Tibial nerve (tissue), 4 donors: Measurements from ENCODE around the gene THUMPD1.

ENCODE experiments used
- CTCF ChIP-seq, 5 experiments: fragments of 200-600 bp in 3 of 5; fragments of 450-650 bp in 2 of 5; sonication (generic) in 3 of 5; IDR thresholded peaks; one replicate each; pipeline ENCODE4 v1.5.1; 2016 to 2019; ENCODE audit warnings: antibody characterized with exemption in 5 of 5, mild to moderate bottlenecking in 3 of 5, moderate library complexity in 2 of 5
- EP300 ChIP-seq, 2 donors: sonication (generic); formaldehyde crosslinking; IDR thresholded peaks; one replicate each; pipeline ENCODE4 v1.6.1; 2017; ENCODE audit warnings: antibody characterized with exemption in 2 of 2, mild to moderate bottlenecking in 1 of 2
- POLR2A ChIP-seq, 2 donors: fragments of 450-650 bp; IDR thresholded peaks; one replicate each; pipeline ENCODE4 v1.6.1; 2017; ENCODE audit warnings: antibody characterized with exemption in 2 of 2, mild to moderate bottlenecking in 2 of 2, moderate library complexity in 2 of 2

- no peak for TF ChIP-seq POLR2A (IDR thresholded peaks at IDR 0.05)
- TF ChIP-seq CTCF (IDR thresholded peaks at IDR 0.05): no peak
- TF ChIP-seq EP300 (IDR thresholded peaks at IDR 0.05): no peak
Measured at GRCh38 chr16:20781697-20782096, 40.1 kb upstream of the THUMPD1 start.
